HEK293T (cell line): Measurements from ENCODE around the gene GOLGA1.

Source experiments
- CTCF ChIA-PET: fragments of 350-600 bp; formaldehyde crosslinking; extraction: SDS; loops from one replicate; lab custom pipeline; 2021; ENCODE audit warnings: antibody characterized with exemption, inconsistent platforms; lab: Yijun Ruan, JAX
- POLR2A ChIA-PET: fragments of 350-600 bp; formaldehyde crosslinking; extraction: SDS; loops from one replicate; lab custom pipeline; 2020; ENCODE audit warnings: antibody characterized with exemption, inconsistent platforms; lab: Yijun Ruan, JAX
- DNase-seq: peaks from one replicate; pipeline ENCODE4 v3.0.0; 2012; ENCODE audit warnings: mixed read lengths; ENCODE audit errors: extremely low spot score
- ARNT ChIP-seq: fragments of 450-650 bp; IDR thresholded peaks from 2 replicates; pipeline ENCODE4 v1.6.1; 2017; ENCODE audit warnings: mild to moderate bottlenecking
- BHLHE40 ChIP-seq: fragments of 450-650 bp; IDR thresholded peaks from 2 replicates; pipeline ENCODE4 v1.6.1; 2016; ENCODE audit warnings: mild to moderate bottlenecking, moderate library complexity, borderline replicate concordance
- CTBP1 ChIP-seq: fragments of 450-650 bp; IDR thresholded peaks from 2 replicates; pipeline ENCODE4 v1.6.1; 2016; ENCODE audit warnings: borderline replicate concordance
- ELF4 ChIP-seq: fragments of 450-650 bp; IDR thresholded peaks from 2 replicates; pipeline ENCODE4 v1.6.1; 2017; ENCODE audit warnings: antibody characterized with exemption
- FOXA1 ChIP-seq: fragments of 450-650 bp; IDR thresholded peaks from 2 replicates; pipeline ENCODE4 v1.6.1; 2016; ENCODE audit warnings: mild to moderate bottlenecking
- FOXK2 ChIP-seq: fragments of 450-650 bp; IDR thresholded peaks from 2 replicates; pipeline ENCODE4 v1.6.1; 2016; ENCODE audit warnings: mild to moderate bottlenecking
- FOXM1 ChIP-seq: fragments of 450-650 bp; IDR thresholded peaks from 2 replicates; pipeline ENCODE4 v1.6.1; 2017; ENCODE audit warnings: mild to moderate bottlenecking, borderline replicate concordance
- HDGF ChIP-seq: fragments of 450-650 bp; IDR thresholded peaks from 2 replicates; pipeline ENCODE4 v1.6.1; 2017; ENCODE audit warnings: antibody characterized with exemption, borderline replicate concordance
- L3MBTL2 ChIP-seq: fragments of 450-650 bp; conservative IDR thresholded peaks from 2 replicates; pipeline ENCODE4 v1.6.1; 2016; ENCODE audit warnings: mild to moderate bottlenecking
- LEF1 ChIP-seq: fragments of 450-650 bp; IDR thresholded peaks from 2 replicates; pipeline ENCODE4 v1.6.1; 2017; ENCODE audit warnings: mild to moderate bottlenecking, borderline replicate concordance
- NFRKB ChIP-seq: fragments of 450-650 bp; IDR thresholded peaks from 2 replicates; pipeline ENCODE4 v1.6.1; 2016; ENCODE audit warnings: mild to moderate bottlenecking, moderate library complexity
- SP1 ChIP-seq: fragments of 450-650 bp; IDR thresholded peaks from 2 replicates; pipeline ENCODE4 v1.6.1; 2017
- SUZ12 ChIP-seq: fragments of 450-650 bp; IDR thresholded peaks from 2 replicates; pipeline ENCODE4 v1.6.1; 2016; ENCODE audit warnings: mild to moderate bottlenecking
- TARDBP ChIP-seq: fragments of 450-650 bp; IDR thresholded peaks from 2 replicates; pipeline ENCODE4 v1.6.1; 2016
- ZNF384 ChIP-seq: fragments of 450-650 bp; IDR thresholded peaks from 2 replicates; pipeline ENCODE4 v1.6.1; 2016
- TF ChIP-seq, protein P1 (sequence below): fragments of 450-650 bp; IDR thresholded peaks from 2 replicates; pipeline ENCODE4 v1.6.1; 2016

Gene GOLGA1

DNA sequence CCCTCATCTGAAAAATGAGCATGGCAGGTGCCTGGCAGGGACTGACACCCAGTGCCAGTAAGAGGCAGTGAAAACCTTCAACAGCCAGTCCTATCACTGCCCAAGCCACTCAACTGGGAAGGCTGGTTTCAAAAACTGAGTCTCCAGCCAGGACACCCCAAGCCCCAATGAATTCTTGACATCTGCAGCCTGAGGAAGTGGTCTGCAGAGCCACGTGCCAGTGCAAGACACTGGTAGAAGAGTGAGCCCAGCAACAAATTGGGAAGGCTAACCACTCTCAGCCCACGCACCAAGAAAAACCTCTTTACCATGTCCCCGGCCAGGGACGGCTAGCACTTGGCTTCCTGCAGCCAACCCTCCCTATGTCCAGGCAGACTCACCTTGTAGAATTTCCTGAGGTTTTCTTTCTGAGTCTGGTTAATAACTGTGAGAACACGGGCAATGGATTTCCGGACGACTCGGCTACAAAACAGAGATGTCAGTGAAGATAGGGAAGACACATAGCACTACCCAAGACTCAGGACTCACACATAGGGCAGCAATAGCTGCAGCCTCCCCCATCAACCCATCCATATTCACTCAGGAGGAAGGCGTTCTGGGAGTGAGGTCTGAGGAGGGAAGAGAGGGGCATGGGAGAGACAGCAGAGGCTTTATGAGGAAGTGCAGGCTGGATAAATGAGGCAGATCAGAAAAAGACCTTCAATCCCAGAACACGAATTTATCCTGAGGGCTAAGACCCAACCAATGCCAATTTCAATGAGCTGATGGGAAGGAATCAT is 80.9 kb downstream of the GOLGA1 start:
- ChIA-PET POLR2A (interaction anchor here (0.6 to 2.8 kb wide), 3 partner anchors 85 to 169 kb away, joined by 3 to 17 read pairs (median 5); partner anchors contain the start of gene NR6A1), CTCF (no interaction called here)
- no peak for TF ChIP-seq ARNT
- TF ChIP-seq FOXK2: no peak
- no peak for TF ChIP-seq CTBP1
- no peak for TF ChIP-seq ZNF384
- no peak for DNase-seq

DNA sequence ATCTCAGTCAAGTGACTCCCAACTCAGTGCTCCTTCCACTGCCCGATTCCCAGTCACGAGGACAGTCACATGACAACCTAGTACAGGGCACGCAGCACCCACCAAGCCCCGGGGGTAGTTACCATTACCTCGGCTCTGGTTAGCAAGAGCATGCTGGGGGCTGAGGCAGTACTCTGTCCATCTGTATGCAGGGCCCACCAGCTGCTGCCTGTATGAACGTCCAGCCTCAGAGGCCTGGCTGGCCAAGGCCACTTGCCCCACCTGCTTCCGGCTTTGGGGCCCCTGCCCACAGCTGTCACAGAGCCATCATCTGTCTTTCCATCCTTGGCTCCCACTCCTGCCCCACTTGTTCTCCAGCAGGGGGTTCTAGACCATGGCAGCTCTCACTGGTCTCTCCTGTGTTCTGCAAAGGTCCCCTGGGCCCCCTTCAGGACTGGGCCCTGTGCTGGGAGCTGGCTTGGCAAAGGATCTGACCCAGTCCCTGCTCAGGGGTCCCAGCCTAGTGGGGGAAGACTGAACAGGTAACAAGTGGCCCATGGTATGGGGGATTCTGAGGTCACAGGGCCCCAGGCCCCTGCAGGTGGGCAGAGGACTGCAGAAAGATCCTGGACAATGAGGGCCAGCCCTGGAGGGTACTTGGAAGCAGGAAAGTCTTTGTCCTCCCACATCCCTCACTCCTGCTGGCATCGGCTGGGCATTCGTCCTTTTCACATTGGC is 82.4 kb downstream of the GOLGA1 start:
- TF ChIP-seq TARDBP: no peak
- no peak for TF ChIP-seq L3MBTL2
- TF ChIP-seq CTBP1: no peak
- TF ChIP-seq FOXK2: no peak
- no peak for TF ChIP-seq SP1
- no peak for TF ChIP-seq BHLHE40
- no peak for TF ChIP-seq ZNF384
- POLR2A ChIA-PET: interaction anchor here (1.1 to 2.9 kb wide), 3 partner anchors 11 to 88 kb away, joined by 3 to 8 read pairs (median 3); partner anchors contain the start of gene NR6A1
- CTCF ChIA-PET: no interaction called here
- no peak for DNase-seq

DNA sequence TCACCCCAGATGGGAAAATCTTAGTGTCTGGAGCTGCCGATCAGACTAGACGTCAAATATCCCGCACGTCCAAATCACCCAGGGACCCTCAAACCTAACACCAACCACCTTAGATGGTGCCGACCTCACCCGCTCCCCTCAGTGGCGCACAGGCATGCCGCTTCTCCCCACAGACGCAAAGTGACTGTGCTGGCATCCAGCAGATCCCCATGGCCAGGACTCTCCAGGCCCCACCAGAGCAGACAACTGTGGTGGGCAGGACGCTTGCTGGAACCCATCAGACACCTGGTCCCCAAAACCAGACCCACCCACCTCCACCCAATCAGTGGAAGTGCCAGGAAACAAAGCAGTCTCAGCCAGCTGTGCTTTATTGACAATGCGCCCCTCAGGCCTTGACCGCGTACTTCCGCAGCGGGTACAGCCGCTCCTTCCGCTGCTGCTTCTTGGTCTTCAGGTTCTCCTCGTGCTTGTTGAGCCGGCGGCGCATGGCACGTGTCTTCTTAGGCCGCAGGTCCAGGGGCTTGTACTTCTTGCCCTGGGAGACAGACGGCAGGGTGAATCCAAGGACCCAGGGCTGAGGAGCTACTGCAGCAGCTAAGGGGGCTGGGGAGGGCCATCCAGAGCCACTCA is 83.2 kb downstream of the GOLGA1 start:
- ChIA-PET CTCF (interaction anchor here (8.0 kb wide), 1 partner anchor 84 kb away, joined by 244 read pairs; the partner anchor contains the start of genes NR6A1 and OLFML2A), POLR2A (interaction anchor here (1.4 to 2.9 kb wide), 5 partner anchors 12 to 87 kb away, joined by 3 to 14 read pairs (median 6); partner anchors contain the start of gene NR6A1)
- DNase-seq: no peak
- TF ChIP-seq, protein P1, sequence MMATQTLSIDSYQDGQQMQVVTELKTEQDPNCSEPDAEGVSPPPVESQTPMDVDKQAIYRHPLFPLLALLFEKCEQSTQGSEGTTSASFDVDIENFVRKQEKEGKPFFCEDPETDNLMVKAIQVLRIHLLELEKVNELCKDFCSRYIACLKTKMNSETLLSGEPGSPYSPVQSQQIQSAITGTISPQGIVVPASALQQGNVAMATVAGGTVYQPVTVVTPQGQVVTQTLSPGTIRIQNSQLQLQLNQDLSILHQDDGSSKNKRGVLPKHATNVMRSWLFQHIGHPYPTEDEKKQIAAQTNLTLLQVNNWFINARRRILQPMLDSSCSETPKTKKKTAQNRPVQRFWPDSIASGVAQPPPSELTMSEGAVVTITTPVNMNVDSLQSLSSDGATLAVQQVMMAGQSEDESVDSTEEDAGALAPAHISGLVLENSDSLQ: no peak
- TF ChIP-seq CTBP1 (no peak), HDGF (no peak), SP1 (no peak), BHLHE40 (no peak), ZNF384 (no peak), L3MBTL2 (no peak), FOXM1 (no peak), FOXA1 (no peak)

DNA sequence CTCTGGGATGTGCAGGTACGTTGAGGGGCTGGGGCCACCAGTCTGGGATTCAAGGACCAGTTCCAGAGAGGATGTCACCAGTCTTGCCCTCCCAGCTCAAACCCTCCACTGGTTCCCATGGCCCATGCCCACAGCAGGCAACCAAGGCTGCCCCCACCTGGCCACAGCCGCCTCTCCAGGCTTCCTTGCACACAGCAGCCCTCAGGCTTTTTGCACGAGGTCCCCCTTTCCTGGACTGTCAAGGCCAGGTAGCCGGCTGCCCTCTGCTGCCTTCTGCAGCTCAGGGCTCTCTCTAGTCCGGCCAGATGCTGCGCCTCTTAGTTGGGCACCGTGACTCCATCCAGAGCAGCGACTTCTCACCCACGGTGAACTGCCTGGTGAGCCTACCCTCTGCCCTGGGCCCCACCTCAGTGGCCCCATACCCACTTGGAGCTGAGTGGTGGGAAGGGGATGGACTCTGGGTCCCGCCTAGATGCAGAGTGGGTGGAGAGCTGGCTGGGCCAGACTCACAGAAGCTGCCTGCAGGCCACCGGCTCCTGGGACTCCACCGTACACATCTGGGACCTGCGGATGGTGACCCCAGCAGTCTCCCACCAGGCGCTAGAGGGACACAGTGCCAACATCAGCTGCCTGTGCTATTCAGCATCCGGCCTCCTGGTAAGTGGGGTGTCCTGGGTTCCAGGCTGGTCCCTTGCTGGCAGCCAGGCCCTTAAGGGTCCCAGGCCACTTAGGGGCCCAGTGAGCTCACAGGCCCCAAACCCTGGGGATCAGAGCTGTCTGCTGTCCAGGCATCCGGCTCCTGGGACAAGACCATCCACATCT is 84.7 kb downstream of the GOLGA1 start:
- TF ChIP-seq BHLHE40: no peak
- 0 out of 2 replicates have a peak, but pooled peaks have one; percentile 28 for TF ChIP-seq HDGF
- CTCF ChIA-PET: interaction anchor here (0.6 to 8.0 kb wide), 6 partner anchors 14 to 139 kb away, joined by 3 to 244 read pairs (median 6); partner anchors contain the start of genes NR6A1 and OLFML2A
- POLR2A ChIA-PET: interaction anchor here (0.7 to 2.9 kb wide), 9 partner anchors 13 to 524 kb away, joined by 3 to 14 read pairs (median 3); partner anchors contain the start of gene NR6A1
- DNase-seq: no peak

DNA sequence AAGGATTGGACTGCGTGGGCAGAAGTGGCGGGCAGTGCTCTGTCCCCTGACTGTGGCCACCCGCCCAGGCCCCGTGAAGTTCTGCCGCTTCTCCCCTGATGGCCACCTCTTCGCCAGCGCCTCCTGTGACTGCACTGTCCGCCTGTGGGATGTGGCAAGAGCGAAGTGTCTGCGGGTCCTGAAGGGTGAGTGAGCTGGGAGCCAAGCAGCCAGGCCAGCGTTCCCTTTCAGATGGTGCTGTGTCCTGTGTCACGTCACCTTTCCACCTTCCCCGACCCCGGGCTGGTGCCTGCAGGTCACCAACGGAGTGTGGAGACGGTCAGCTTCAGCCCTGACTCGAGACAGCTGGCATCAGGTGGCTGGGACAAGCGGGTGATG is 85.3 kb downstream of the GOLGA1 start:
- TF ChIP-seq NFRKB (no peak), LEF1 (no peak), FOXM1 (no peak), L3MBTL2 (no peak), SUZ12 (no peak), CTBP1 (no peak), TARDBP (no peak), BHLHE40 (no peak), FOXA1 (no peak), FOXK2 (no peak), SP1 (no peak), ELF4 (no peak)
- TF ChIP-seq, protein P1: no peak
- DNase-seq: no peak
- CTCF ChIA-PET: interaction anchor here (1.1 to 8.0 kb wide), 5 partner anchors 14 to 131 kb away, joined by 3 to 244 read pairs (median 9); partner anchors contain the start of genes NR6A1 and OLFML2A
- POLR2A ChIA-PET: interaction anchor here (0.7 to 2.4 kb wide), 3 partner anchors 15 to 85 kb away, joined by 3 to 14 read pairs (median 3); partner anchors contain the start of gene NR6A1
